ENCODE measurements around the gene GOLGA6L10. TPM values are rescaled to one million over a fixed set of nuclear protein-coding genes. Genes with fewer than 3 reads are reported as not detected.
"Not testable (repeated sequence)": the region's sequence is repeated elsewhere in the genome, so short reads cannot be mapped to it uniquely, and the experiment has no call there.

Gene GOLGA6L10
- total RNA-seq, 4 donors from 2014 or later = 1.9 to 2.7 (median 2.2) TPM

DNA sequence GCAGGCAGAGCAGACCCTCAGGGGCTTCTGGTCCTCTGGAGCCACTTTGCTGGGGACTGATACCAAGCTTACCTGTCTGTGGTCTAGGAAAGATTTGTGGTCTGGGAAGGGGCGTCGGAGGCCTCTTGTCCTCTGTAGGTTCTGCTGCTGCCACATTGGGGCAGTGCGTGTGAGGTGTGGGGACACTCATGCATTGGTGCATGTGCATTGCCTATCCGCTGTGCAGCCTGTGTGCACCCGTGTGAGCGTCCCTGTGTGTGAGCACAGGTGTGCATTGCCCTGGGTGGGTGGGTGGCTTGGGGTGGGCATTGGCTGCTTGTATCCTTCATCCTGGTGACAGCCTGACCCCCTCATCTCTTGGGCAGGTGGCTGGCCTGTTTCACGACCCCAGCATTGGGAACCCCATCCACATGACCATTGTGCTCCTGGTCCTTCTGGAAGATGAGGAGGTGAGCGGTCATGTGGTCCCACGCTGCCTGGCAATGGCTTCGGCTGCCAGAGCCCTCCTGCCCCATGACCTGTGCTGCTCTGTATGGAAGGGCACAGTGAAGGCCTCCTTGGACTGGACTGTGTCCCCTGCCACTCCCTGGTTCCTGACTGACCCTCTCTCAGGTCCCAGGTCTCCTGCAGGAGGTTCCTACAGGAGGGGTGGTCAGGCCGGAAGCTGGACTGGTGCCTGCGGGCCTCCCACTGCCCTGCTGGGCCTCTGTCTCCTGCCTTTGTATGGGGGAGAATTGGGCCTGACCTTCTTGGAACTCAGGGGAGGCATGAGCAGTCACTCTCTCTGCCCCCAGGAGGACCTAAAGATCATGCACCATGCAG is 45.1 kb downstream of the GOLGA6L10 start:
- Histone ChIP-seq H3K4me1 (no peaks in the 10 kb centered on the region), H3K4me3 (replicated peaks in 1 of 3) (no peak overlapping the region), H3K27ac (no peak overlapping the region), H3K36me3 (no peaks in the 10 kb centered on the region), H3K9me3 (no peaks in the 10 kb centered on the region), H3K27me3 (no peaks in the 10 kb centered on the region)
- no peak for DNase-seq
- no peak for TF ChIP-seq CTCF (IDR thresholded peaks at IDR 0.05)
- no peak for TF ChIP-seq POLR2A (IDR thresholded peaks at IDR 0.05)
- 98% methylated on average over 7 to 8 of the region's 12 CpGs for WGBS, 2 donors
- intact Hi-C loops (cut with DNase I) = no loop called here

- Histone ChIP-seq H3K4me1 (no peaks in the 10 kb centered on the region), H3K27me3 (no peaks in the 10 kb centered on the region), H3K36me3 (no peaks in the 10 kb centered on the region), H3K4me3 (replicated peaks in 1 of 3) (no peak overlapping the region), H3K9me3 (no peaks in the 10 kb centered on the region), H3K27ac (no peak overlapping the region)
- WGBS, 2 donors = 72 to 81% methylated on average over 3 of the region's 3 CpGs
- intact Hi-C loops (cut with DNase I) = no loop called here
- no peak for DNase-seq
- TF ChIP-seq CTCF (IDR thresholded peaks at IDR 0.05) (no peak), POLR2A (IDR thresholded peaks at IDR 0.05) (no peak)
Measured at GRCh38 chr15:82301296-82302016, 47.8 kb downstream of the GOLGA6L10 start.

GRCh38 chr15:82300883-82301282 is 48.4 kb downstream of the GOLGA6L10 start:
- H3K9me3 ChIP-seq = no peaks in the 10 kb centered on the region
- H3K27ac ChIP-seq = no peak overlapping the region
- no peaks in the 10 kb centered on the region for H3K36me3 ChIP-seq
- H3K27me3 ChIP-seq = no peaks in the 10 kb centered on the region
- no peak for DNase-seq
- H3K4me3 ChIP-seq (replicated peaks in 1 of 3) = no peak overlapping the region
- no peaks in the 10 kb centered on the region for H3K4me1 ChIP-seq
- WGBS, 2 donors = 87 to 100% methylated on average over 2 to 7 of the region's 7 CpGs
- TF ChIP-seq POLR2A (IDR thresholded peaks at IDR 0.05) (no peak), CTCF (IDR thresholded peaks at IDR 0.05) (no peak)
- intact Hi-C loops (cut with DNase I) = no loop called here

DNA sequence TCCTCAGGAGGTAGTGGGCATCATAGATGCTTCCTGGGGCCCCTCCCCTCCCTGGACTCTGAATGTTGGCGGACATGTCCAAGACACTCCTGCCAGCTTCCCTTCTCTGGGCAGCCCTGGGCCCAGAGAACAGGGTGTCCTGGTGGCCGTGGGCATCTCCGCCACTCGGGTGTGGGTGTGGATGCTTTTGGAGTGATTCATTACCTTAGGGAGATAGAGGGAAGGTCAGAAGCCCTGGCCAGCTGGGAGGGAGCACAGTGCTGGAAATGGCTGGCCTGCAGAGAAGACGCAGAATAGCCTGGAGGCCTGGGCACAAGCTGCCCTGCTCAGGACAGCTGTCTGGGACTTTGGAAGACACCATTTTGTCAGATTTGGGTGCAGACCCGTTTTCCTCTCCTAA is 48.9 kb downstream of the GOLGA6L10 start:
- H3K36me3 ChIP-seq; H3K27ac ChIP-seq; intact Hi-C loops (cut with DNase I); H3K4me3 ChIP-seq (replicated peaks in 1 of 3); H3K9me3 ChIP-seq; H3K27me3 ChIP-seq; H3K4me1 ChIP-seq; DNase-seq: not testable (repeated sequence)
- whole genome bisulfite sequencing, 2 donors = 79 to 92% methylated on average over 4 to 5 of the region's 6 CpGs

- H3K4me1 ChIP-seq; intact Hi-C loops (cut with DNase I); H3K27ac ChIP-seq; DNase-seq; H3K4me3 ChIP-seq (replicated peaks in 1 of 3); H3K9me3 ChIP-seq; H3K27me3 ChIP-seq; H3K36me3 ChIP-seq: not testable (repeated sequence)
- 60 to 76% methylated on average over 3 to 4 of the region's 6 CpGs for WGBS, 2 donors
Measured at GRCh38 chr15:82299511-82299914, 49.8 kb downstream of the GOLGA6L10 start.

DNA sequence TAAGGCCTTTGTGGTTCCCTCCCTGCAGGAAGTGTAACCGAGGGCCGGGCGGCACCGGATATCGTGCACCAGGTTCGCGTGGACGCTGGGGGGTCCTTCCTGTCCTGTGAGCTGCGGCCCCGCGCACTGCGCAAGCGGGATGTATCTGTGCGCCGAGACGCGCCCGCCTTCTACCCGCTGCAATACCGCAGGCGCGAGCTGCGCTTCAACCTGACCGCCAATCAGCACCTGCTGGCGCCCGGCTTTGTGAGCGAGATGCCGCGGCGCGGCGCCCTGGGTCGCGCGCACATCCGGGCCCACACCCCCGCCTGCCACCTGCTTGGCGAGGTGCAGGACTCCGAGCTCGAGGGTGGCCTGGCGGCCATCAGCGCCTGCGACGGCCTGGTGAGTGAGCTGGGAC is 50.8 kb downstream of the GOLGA6L10 start:
- Histone ChIP-seq H3K36me3 (no peaks in the 10 kb centered on the region), H3K27ac (no peak overlapping the region), H3K4me3 (replicated peaks in 1 of 3) (no peak overlapping the region), H3K9me3 (no peaks in the 10 kb centered on the region), H3K27me3 (no peaks in the 10 kb centered on the region), H3K4me1 (no peaks in the 10 kb centered on the region)
- TF ChIP-seq POLR2A (IDR thresholded peaks at IDR 0.05) = no peak
- no peak for TF ChIP-seq CTCF (IDR thresholded peaks at IDR 0.05)
- DNase-seq = no peak
- WGBS, 2 donors = 39% methylated on average over 14 of the region's 44 CpGs; no CpG with 5 or more reads in 1 of the 2 donors
- intact Hi-C loops (cut with DNase I) = no loop called here

All from thyroid gland (tissue), 4 donors.